Thoracic aorta (tissue), 2 donors: ENCODE results near the gene SAPCD2. TPM values are rescaled to one million over a fixed set of nuclear protein-coding genes. Genes with fewer than 3 reads are reported as not detected.
"Not testable (repeated sequence)": the region's sequence is repeated elsewhere in the genome, so short reads cannot be mapped to it uniquely, and the experiment has no call there.

Experiments
- ATAC-seq: fragments of 150-250 bp; one replicate; pipeline ENCODE4 v1.8.0; 2017; ENCODE audit warnings: low read depth; ENCODE audit not compliant: insufficient number of reproducible peaks, low FRiP score
- DNase-seq: peaks from one replicate; pipeline ENCODE4 v3.0.0-alpha.2; 2020; ENCODE audit warnings: low spot score
- H3K27ac ChIP-seq, 2 donors: fragments of 200-600 bp; sonication (generic); 1 replicate in 1 of 2; 2 replicates in 1 of 2; pipeline ENCODE4 v1.5.1; 2016; ENCODE audit warnings: mild to moderate bottlenecking in 2 of 2, moderate library complexity in 2 of 2
- H3K27me3 ChIP-seq: fragments of 200-600 bp; sonication (generic); replicated peaks from 2 replicates; pipeline ENCODE4 v1.6.0; 2016; ENCODE audit warnings: mild to moderate bottlenecking; ENCODE audit not compliant: insufficient read depth
- H3K36me3 ChIP-seq: fragments of 200-600 bp; sonication (generic); one replicate; pipeline ENCODE4 v1.5.1; 2016
- H3K4me1 ChIP-seq, 2 donors: fragments of 200-600 bp; sonication (generic); 1 replicate in 1 of 2; 2 replicates in 1 of 2; pipeline versions ENCODE4 v1.5.1 to v1.6.0; 2016; ENCODE audit warnings: low read depth in 2 of 2, mild to moderate bottlenecking in 1 of 2; ENCODE audit not compliant: control insufficient read depth in 1 of 2
- H3K4me3 ChIP-seq: fragments of 200-600 bp; sonication (generic); 2 replicates; pipeline ENCODE4 v1.5.1; 2016; ENCODE audit warnings: mild to moderate bottlenecking
- H3K9me3 ChIP-seq: fragments of 200-600 bp; sonication (generic); 2 replicates; pipeline ENCODE4 v1.5.1; 2016
- CTCF ChIP-seq: fragments of 200-600 bp; sonication (generic); IDR thresholded peaks from one replicate; pipeline ENCODE4 v1.5.1; 2019; ENCODE audit warnings: antibody characterized with exemption
- total RNA-seq, 2 donors: library from RNA; depleted of rRNA; stranded (reverse); fragments of >200 nt; gene quantifications; one replicate each; pipeline versions ENCODE4 v1.1.0 to v1.2.3, GENCODE V29; 2016

Gene SAPCD2
- total RNA-seq, 2 donors from 2014 or later: 0.41 to 0.92 TPM

DNA sequence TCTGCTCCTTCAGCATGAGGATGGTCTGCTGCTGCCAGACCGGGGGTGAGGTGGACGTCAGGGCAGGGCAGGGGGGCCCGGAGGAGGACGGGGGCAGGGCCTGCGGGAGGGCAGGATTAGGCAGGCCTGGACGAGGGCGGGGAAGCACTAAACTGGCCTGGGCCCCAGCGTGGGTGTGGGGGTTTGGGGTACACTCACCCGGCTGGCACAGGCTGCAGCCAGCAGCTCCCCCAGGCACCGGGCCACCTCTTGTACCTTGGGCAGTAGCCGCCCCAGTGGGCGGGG is 5.5 kb downstream of the SAPCD2 start:
- DNase-seq: no peak
- no peak overlapping the region for H3K27ac ChIP-seq
- H3K4me1 ChIP-seq: peaks cover 0 to 13% of the 10 kb centered on the region in 2 donors
- no peaks in the 10 kb centered on the region for H3K36me3 ChIP-seq
- no peak for TF ChIP-seq CTCF
- no peak for ATAC-seq
- no peak overlapping the region for H3K4me3 ChIP-seq
- no peaks in the 10 kb centered on the region for H3K9me3 ChIP-seq
- H3K27me3 ChIP-seq: no peaks in the 10 kb centered on the region

- TF ChIP-seq CTCF: peak; percentile 96
- no peak overlapping the region for H3K4me3 ChIP-seq
- H3K27me3 ChIP-seq: no peaks in the 10 kb centered on the region
- H3K4me1 ChIP-seq: peaks cover 0 to 8% of the 10 kb centered on the region in 2 donors
- DNase-seq (no peak), ATAC-seq (no peak)
- H3K27ac ChIP-seq: no peak overlapping the region
- H3K36me3 ChIP-seq: no peaks in the 10 kb centered on the region
- H3K9me3 ChIP-seq: no peaks in the 10 kb centered on the region
These were observed 6.1 kb downstream of the SAPCD2 start for GRCh38 chr9:137064027-137064879.

DNA sequence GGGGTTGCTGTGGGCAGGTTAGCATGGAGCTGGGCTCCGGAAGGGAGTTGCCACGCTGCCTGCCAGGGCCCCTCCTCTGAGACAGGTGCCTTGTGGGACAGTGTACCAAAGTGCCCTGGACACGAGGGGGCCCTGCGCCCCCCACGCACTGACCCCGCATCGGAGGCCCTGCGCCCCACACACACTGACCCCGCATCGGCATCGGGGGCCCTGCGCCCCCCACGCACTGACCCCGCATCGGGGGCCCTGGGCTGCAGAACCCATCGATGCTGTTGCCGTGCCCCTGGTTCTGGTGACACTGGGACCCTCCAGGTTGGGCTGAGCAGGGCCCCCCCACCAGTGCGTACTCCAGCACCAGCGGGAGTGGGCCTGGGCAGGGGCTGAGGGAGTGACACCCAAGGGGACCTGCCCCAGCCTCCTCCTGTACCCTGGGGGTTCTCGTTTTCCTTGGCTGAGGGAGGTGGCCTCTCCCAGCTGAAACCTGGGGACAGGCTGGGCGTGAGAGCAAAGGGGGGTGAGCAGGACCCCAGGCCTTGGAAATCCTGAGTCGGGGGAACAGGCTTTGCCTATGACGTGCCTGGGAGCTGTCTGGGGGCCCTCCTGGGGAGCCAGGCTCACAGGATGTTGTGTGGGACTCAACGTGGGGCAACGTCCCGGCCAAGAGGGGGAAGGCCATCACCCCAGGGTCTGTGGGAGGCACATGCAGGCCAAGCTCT is 6.9 kb downstream of the SAPCD2 start:
- TF ChIP-seq CTCF: no peak
- ATAC-seq (no peak), DNase-seq (no peak)
- Histone ChIP-seq H3K36me3 (no peaks in the 10 kb centered on the region), H3K27me3 (no peaks in the 10 kb centered on the region), H3K27ac (no peak overlapping the region), H3K9me3 (no peaks in the 10 kb centered on the region), H3K4me1 (peaks cover 0 to 8% of the 10 kb centered on the region in 2 donors), H3K4me3 (no peak overlapping the region)

DNA sequence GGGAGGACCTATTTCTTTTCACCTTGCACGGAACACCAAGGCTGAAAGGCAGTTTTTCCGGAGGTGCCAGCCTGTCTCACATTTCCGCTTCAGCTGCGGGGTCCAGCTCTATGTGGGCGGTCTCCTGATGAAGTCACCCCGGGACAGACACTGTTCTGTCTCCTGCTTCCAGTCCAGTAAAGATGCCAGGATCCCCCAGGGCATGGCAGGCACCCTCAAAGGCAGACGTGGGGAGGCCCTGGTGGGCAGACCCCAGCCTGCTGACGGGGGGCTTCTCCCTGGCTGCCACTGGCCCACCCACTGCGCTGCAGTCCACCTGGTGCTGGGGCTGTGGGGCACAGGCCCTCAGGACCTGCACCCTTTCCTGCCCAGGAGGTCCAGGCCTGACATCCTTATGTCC is 7.6 kb downstream of the SAPCD2 start:
- not testable (repeated sequence) for H3K27ac ChIP-seq, H3K9me3 ChIP-seq, H3K4me1 ChIP-seq, ATAC-seq, H3K27me3 ChIP-seq, H3K36me3 ChIP-seq, DNase-seq, H3K4me3 ChIP-seq

GRCh38 chr9:137062384-137062783 is 8.0 kb downstream of the SAPCD2 start:
- no peak for TF ChIP-seq CTCF
- H3K9me3 ChIP-seq: no peaks in the 10 kb centered on the region
- DNase-seq (no peak), ATAC-seq (no peak)
- H3K36me3 ChIP-seq: no peaks in the 10 kb centered on the region
- peaks cover 0 to 8% of the 10 kb centered on the region in 2 donors for H3K4me1 ChIP-seq
- H3K4me3 ChIP-seq: no peak overlapping the region
- no peak overlapping the region for H3K27ac ChIP-seq
- H3K27me3 ChIP-seq: no peaks in the 10 kb centered on the region
